SIG-M5 treated with dmso at 0.1 percent for 504 hours (cell line): ENCODE data around the gene CAND1.

Experiments used
- DNase-seq: peaks from one replicate; lab custom pipeline; 2025; ENCODE audit not compliant: unreplicated experiment; lab: John Stamatoyannopoulos, UW

Gene CAND1

GRCh38 chr12:67280088-67280487, 10.9 kb downstream of the CAND1 start:
- DNase-seq = no peak

GRCh38 chr12:67280572-67280971, 11.4 kb downstream of the CAND1 start:
- no peak for DNase-seq

- no peak for DNase-seq
Measured at GRCh38 chr12:67284561-67284960, 15.4 kb downstream of the CAND1 start.

- DNase-seq = no peak
Measured at GRCh38 chr12:67286257-67286656, 17.1 kb downstream of the CAND1 start.

GRCh38 chr12:67287311-67287710, 18.2 kb downstream of the CAND1 start:
- DNase-seq = no peak

GRCh38 chr12:67288561-67288960, 19.4 kb downstream of the CAND1 start:
- peak; percentile 29 for DNase-seq

GRCh38 chr12:67290378-67290777, 21.2 kb downstream of the CAND1 start:
- no peak for DNase-seq

GRCh38 chr12:67299526-67299925, 30.4 kb downstream of the CAND1 start:
- DNase-seq = no peak

- DNase-seq = no peak
Measured at GRCh38 chr12:67299926-67300325, 30.8 kb downstream of the CAND1 start.

- DNase-seq = no peak
Measured at GRCh38 chr12:67302162-67302561, 33.0 kb downstream of the CAND1 start.

GRCh38 chr12:67305544-67305943, 36.4 kb downstream of the CAND1 start:
- DNase-seq = no peak

- DNase-seq = no peak
Measured at GRCh38 chr12:67306712-67307111, 37.6 kb downstream of the CAND1 start.

- DNase-seq = no peak
Measured at GRCh38 chr12:67315661-67316060, 46.5 kb downstream of the CAND1 start.

- DNase-seq = no peak
Measured at GRCh38 chr12:67318786-67319185, 49.6 kb downstream of the CAND1 start.

- no peak for DNase-seq
Measured at GRCh38 chr12:67319936-67320335, 50.8 kb downstream of the CAND1 start.

- DNase-seq = no peak
Measured at GRCh38 chr12:67320614-67321295, 51.6 kb downstream of the CAND1 start.

- DNase-seq = no peak
Measured at GRCh38 chr12:67322580-67322979, 53.4 kb downstream of the CAND1 start.

GRCh38 chr12:67323007-67323406, 53.8 kb downstream of the CAND1 start:
- DNase-seq = no peak

- DNase-seq = no peak
Measured at GRCh38 chr12:67326637-67327036, 57.5 kb downstream of the CAND1 start.

- DNase-seq = no peak
Measured at GRCh38 chr12:67327466-67327865, 58.3 kb downstream of the CAND1 start.

- no peak for DNase-seq
Measured at GRCh38 chr12:67331123-67331522, 62.0 kb downstream of the CAND1 start.

- DNase-seq = no peak
Measured at GRCh38 chr12:67331828-67332227, 62.7 kb downstream of the CAND1 start.

- no peak for DNase-seq
Measured at GRCh38 chr12:67333649-67334048, 64.5 kb downstream of the CAND1 start.
